ENCODE measurements around the gene ERC1. TPM values are rescaled to one million over a fixed set of nuclear protein-coding genes. Genes with fewer than 3 reads are reported as not detected.

ERC1 gene
- total RNA-seq, 4 donors from 2014 or later = 23.5 to 74.8 (median 57.0) TPM

DNA sequence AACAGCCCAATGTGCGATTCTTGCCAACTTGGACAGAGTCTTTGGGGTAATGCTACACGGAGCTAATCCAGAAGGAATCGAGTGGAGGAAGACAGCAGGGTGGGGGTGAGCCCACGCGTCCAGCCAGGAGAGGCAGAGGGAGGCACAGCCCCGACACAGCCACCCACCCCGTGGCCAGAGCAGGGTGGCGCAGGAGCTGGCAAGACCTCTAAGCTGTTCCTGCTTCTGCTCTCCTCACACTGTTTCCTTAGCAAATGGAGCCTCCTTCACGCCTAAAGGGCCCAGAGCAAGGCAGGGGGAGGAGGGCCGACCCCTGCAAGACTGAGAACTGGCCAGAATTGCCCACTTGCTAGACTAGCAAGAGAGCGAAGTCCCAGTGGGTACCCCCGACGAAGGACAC is 511.8 kb downstream of the ERC1 start:
- 56 to 71% methylated on average over 4 to 13 of the region's 13 CpGs for WGBS, 2 donors (ENCODE audit: low coverage in 1 of 2)
- in situ Hi-C loops (cut with MboI; ENCODE audit: low pct_ligation_motif_present in 1 of 4, low pct_unique_long_range_greater_than_20kb in 1 of 4, low sequenced_read_pairs in 3 of 4) = no loop called here
- no peak for DNase-seq
- Histone ChIP-seq H3K9me3 (no peaks in the 10 kb centered on the region), H3K4me1 (peaks cover 0 to 12% (median 6%) of the 10 kb centered on the region in 4 donors), H3K27me3 (no peaks in the 10 kb centered on the region), H3K27ac (no peak overlapping the region), H3K4me3 (no peak overlapping the region), H3K36me3 (no peaks in the 10 kb centered on the region)
- intact Hi-C loops (cut with DNase I; ENCODE audit: low total_unique reads) = no loop called here
- TF ChIP-seq POLR2A (IDR thresholded peaks at IDR 0.05) (no peak), POLR2AphosphoS5 (IDR thresholded peaks at IDR 0.05) (no peak), EP300 (IDR thresholded peaks at IDR 0.05; ENCODE audit: low read depth) (no peak), CTCF (IDR thresholded peaks at IDR 0.05) (no peak)

GRCh38 chr12:1503281-1503711 is 512.3 kb downstream of the ERC1 start:
- intact Hi-C loops (cut with DNase I; ENCODE audit: low total_unique reads) = no loop called here
- no peak for DNase-seq
- TF ChIP-seq POLR2A (IDR thresholded peaks at IDR 0.05) (no peak), EP300 (IDR thresholded peaks at IDR 0.05; ENCODE audit: low read depth) (no peak)
- Histone ChIP-seq H3K4me1 (peaks cover 0 to 12% (median 6%) of the 10 kb centered on the region in 4 donors), H3K27ac (no peak overlapping the region), H3K27me3 (no peaks in the 10 kb centered on the region), H3K36me3 (no peaks in the 10 kb centered on the region), H3K4me3 (no peak overlapping the region), H3K9me3 (no peaks in the 10 kb centered on the region)
- 77 to 86% methylated on average over 3 to 22 of the region's 22 CpGs for WGBS, 2 donors (ENCODE audit: low coverage in 1 of 2)
- in situ Hi-C loops (cut with MboI; ENCODE audit: low pct_ligation_motif_present in 1 of 4, low pct_unique_long_range_greater_than_20kb in 1 of 4, low sequenced_read_pairs in 3 of 4) = no loop called here

GRCh38 chr12:1504304-1504894 is 513.4 kb downstream of the ERC1 start:
- Histone ChIP-seq H3K36me3 (no peaks in the 10 kb centered on the region), H3K27ac (no peak overlapping the region), H3K4me3 (peak overlapping the region in 1 of 4 donors; percentile 11), H3K9me3 (no peaks in the 10 kb centered on the region), H3K4me1 (peaks cover 0 to 12% (median 6%) of the 10 kb centered on the region in 4 donors), H3K27me3 (no peaks in the 10 kb centered on the region)
- DNase-seq = peak; percentile 39
- TF ChIP-seq CTCF (IDR thresholded peaks at IDR 0.05) (no peak), EP300 (IDR thresholded peaks at IDR 0.05; ENCODE audit: low read depth) (no peak), POLR2A (IDR thresholded peaks at IDR 0.05) (no peak), POLR2AphosphoS5 (IDR thresholded peaks at IDR 0.05) (no peak)
- in situ Hi-C loops (cut with MboI; ENCODE audit: low pct_ligation_motif_present in 1 of 4, low pct_unique_long_range_greater_than_20kb in 1 of 4, low sequenced_read_pairs in 3 of 4) (no loop called here), intact Hi-C loops (cut with DNase I; ENCODE audit: low total_unique reads) (no loop called here)
- 38 to 49% methylated on average over 6 to 16 of the region's 16 CpGs for WGBS, 2 donors (ENCODE audit: low coverage in 1 of 2)

- in situ Hi-C loops (cut with MboI; ENCODE audit: low pct_ligation_motif_present in 1 of 4, low pct_unique_long_range_greater_than_20kb in 1 of 4, low sequenced_read_pairs in 3 of 4) (no loop called here), intact Hi-C loops (cut with DNase I; ENCODE audit: low total_unique reads) (no loop called here)
- TF ChIP-seq POLR2AphosphoS5 (IDR thresholded peaks at IDR 0.05) (no peak), EP300 (IDR thresholded peaks at IDR 0.05; ENCODE audit: low read depth) (no peak), CTCF (IDR thresholded peaks at IDR 0.05) (no peak), POLR2A (IDR thresholded peaks at IDR 0.05) (no peak)
- WGBS, 2 donors (ENCODE audit: low coverage in 1 of 2) = 61 to 69% methylated on average over 5 to 14 of the region's 14 CpGs
- Histone ChIP-seq H3K4me3 (no peak overlapping the region), H3K27me3 (no peaks in the 10 kb centered on the region), H3K36me3 (no peaks in the 10 kb centered on the region), H3K4me1 (peaks cover 0 to 12% (median 6%) of the 10 kb centered on the region in 4 donors), H3K27ac (no peak overlapping the region), H3K9me3 (no peaks in the 10 kb centered on the region)
- no peak for DNase-seq
Measured at GRCh38 chr12:1504895-1505311, 513.9 kb downstream of the ERC1 start.
